Measurements from ENCODE around the gene COL27A1.

The COL27A1 gene

DNA sequence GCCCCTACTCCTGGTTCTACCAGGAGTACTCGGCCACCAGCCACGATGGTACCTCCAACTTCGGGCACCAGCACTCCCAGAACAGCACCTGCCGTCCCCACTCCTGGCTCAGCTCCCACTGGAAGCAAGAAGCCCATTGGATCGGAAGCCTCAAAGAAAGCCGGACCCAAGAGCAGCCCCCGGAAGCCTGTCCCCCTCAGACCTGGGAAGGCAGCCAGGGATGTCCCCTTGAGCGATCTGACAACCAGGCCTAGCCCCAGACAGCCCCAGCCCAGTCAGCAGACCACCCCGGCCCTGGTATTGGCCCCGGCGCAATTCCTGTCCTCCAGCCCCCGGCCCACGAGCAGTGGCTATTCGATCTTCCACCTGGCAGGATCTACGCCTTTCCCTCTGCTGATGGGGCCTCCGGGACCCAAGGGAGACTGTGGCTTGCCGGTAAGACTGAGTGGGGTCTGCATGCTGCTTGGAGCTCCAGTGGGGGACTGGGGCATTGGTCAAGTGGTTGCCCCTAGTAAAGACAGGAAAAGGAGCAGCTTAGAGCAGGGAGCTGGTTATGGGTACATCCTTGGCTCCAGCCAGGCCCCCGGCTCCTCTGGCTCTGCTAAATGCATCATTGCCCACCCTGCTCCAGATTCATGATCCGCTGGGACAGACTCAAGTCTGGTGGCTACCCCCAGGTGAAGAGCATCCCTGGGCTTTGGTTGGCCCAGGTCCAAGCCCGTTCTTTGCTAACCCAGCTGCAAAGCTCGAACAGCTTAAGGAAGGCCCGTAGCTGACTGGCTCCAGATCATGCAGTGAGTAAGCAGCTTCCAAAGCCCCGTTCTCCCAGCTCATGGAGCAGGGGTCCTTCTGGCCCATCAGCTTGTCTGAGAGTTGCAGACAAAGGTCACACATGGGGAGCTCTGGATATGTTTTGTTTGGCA lies 14.0 kb downstream of the COL27A1 start:
- DNase-seq = no peak

- DNase-seq = no peak
These were observed 14.8 kb downstream of the COL27A1 start for GRCh38 chr9:114169952-114170770.

GRCh38 chr9:114170771-114171461 lies 15.6 kb downstream of the COL27A1 start:
- no peak for DNase-seq

GRCh38 chr9:114171500-114171899 lies 16.2 kb downstream of the COL27A1 start:
- no peak for DNase-seq

GRCh38 chr9:114172981-114173833 lies 17.9 kb downstream of the COL27A1 start:
- DNase-seq = no peak

DNA sequence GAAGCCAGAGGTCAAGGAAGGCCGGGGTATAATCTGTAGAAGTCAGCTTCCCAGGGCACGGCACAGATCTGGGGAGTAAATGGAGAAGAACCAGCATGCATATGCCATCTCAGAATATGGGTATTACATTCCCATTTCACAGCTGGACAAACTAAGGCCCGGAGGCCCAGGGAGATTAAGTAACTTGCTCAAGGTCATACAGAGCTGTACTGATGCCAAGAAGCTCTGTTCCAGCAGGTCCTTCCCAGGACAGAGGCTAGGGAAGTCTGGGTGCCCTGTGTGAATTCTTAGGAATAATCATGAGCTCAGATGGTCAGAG lies 19.2 kb downstream of the COL27A1 start:
- no peak for DNase-seq

DNA sequence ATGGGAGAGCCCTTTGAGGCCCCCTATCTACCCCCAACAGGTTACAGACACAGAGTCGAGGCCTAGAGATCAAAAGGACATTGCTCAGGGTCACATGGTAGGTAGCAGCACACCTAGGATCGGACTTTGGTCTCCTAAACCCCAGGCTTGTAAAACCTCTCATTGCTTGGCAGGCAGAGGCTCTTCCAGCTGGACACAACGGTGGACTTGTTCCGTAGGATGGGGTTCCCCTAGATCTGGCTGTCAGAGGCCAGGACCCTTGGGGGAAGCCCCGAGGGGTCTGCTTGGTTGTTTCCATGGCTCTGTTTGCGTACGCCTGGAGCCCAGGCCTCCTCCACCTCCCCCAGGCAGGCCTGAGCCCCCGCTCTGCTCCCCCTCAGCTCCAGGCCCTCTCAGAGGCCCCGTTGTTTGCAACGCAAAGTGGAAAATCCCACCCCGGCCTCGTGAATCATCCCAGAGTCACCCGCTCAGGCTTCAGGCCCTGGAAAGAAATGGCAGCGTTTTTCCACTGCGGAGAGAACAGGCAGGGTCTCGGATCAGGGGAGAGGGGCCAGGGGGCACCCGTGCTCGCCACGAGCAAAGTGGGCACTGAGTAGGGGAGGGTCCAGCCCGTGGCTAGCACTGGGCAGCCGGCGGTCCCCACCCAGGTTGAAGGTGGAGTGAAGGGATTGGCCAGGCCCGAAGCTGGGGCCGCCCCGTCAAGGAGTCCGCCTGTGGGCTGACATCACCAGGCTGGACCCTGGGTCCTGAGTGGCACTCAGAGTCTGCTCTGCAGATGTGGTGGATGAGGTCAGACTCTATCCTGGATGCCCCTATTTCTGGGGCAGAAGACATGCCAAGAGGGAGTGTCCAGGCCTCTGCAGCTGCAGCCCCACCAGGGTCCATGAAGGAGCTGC lies 19.8 kb downstream of the COL27A1 start:
- DNase-seq = no peak

DNA sequence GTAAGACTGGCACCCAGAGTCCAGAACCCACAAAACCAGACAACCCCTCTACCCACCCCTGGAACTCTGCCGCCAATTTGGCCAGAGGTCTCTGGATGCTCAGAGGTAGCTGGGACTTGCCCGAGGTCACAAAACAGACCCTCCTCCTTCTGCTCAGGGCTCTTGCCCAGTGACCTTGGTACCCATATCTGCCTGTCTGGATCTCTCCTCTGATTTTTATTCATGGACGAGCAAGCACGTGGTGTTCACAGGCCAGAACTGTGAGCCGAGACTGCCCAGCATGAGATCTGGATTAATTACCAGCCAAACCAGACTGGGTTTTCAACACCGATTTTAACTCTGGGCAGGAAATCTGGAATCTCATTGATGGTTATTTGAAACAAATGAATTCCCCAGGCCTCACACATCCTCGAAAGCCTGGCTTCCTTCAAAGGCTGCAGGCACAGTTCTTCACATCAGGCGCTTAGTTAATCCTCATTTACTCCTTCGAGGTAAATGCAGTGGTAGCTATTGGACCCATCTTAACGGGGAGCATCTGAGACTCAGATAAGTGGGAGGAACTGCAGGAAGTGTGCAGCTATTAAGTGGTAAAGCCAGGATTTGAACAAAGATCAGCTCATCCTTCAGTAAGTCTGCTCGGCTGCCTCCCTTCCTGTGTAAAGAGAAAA lies 21.4 kb downstream of the COL27A1 start:
- no peak for DNase-seq

GRCh38 chr9:114177423-114178064 lies 22.2 kb downstream of the COL27A1 start:
- no peak for DNase-seq

DNA sequence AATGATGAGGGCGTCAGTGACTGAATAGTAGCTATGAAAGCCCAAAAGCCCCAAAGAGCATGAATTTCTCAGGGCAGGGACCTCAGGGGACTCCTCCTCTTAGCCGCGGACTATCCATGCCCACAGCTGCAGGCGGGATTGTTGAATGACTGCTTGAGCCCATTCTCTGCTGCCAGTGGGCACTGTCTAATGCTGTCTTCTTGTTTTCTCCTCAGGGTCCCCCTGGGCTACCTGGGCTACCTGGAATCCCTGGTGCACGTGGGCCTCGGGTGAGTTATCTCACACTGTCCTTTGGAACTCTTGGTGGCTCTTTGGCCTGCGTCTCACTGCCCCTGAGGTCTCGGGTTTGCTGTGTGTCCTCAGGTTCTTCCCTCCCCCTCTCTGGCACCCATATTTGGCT lies 22.7 kb downstream of the COL27A1 start:
- no peak for DNase-seq

DNA sequence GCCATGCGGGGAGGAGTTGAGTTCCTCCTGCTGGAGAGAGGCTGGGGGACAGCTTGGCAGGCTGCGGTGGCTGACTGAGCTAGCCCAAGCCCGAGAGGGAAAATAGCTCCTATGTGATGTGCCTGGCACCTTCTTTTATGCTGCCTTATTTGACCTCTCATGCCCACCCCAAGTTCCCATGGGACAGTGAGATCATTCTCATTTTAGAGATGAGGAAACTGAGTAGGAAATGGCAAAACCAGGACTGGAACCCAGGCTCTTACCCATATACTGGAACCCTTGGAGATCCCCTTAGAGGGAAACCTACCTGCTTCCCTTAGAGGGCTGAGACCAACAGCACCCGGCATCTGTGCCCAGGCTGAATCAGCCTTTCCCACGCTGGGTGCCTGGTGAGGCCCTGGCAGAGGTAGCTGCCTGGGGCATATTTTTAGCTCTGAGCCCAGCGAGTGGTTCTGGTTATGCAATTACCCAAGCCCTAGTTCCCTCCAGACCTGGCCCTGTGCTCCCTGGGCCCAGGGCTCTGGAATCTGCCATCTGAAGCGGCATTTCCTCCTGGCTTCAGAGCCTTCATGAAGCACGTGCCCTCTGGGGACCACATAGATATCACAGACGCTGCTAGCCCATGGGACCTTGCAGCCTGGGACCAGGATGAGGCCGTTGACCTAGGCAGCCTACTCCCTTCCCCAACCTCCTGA lies 23.6 kb downstream of the COL27A1 start:
- no peak for DNase-seq

DNA sequence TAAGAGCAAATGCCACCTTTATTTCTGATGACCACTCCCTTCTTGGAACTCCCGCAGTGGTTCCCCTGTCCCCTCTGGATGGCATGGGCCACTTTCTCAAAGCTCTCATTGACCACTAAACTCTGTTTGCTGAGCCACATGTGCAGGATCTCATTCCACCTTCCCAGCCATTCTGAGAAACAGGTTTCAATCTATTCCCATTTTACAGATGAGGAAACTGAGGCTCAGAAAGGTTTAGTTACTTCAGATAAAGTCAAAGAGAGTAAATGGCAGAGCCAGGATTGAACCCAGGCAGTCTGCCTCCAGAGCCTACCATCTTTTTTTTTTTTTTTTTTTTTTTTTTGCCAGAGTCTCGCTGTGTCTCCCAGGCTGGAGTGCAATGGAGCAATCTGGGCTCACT lies 24.2 kb downstream of the COL27A1 start:
- DNase-seq = no peak

- no peak for DNase-seq
These were observed 25.6 kb downstream of the COL27A1 start for GRCh38 chr9:114180696-114181606.

GRCh38 chr9:114181607-114182409 lies 26.5 kb downstream of the COL27A1 start:
- DNase-seq = no peak

GRCh38 chr9:114183006-114183405 lies 27.7 kb downstream of the COL27A1 start:
- no peak for DNase-seq

- DNase-seq = no peak
These were observed 28.7 kb downstream of the COL27A1 start for GRCh38 chr9:114184071-114184470.

GRCh38 chr9:114184866-114185265 lies 29.5 kb downstream of the COL27A1 start:
- DNase-seq = no peak

Measured in NCI-H187 (cell line).